Mesenchymal stem cell (in vitro differentiated cells and primary cell): ENCODE measurements around the gene BARHL2.

ENCODE experiments used
- DNase-seq: peaks from one replicate; pipeline ENCODE4 v3.0.0-alpha.2; 2013
- H2AFZ ChIP-seq: one replicate; pipeline ENCODE4 v1.6.1; 2013; ENCODE audit warnings: low read depth, mild to moderate bottlenecking, control low read depth, inconsistent platforms, low read length, moderate library complexity
- H2AK5ac ChIP-seq: 2 replicates; pipeline ENCODE4 v1.6.1; 2013; ENCODE audit warnings: low read length, moderate library complexity, mild to moderate bottlenecking, inconsistent platforms; ENCODE audit not compliant: severe bottlenecking
- H2BK120ac ChIP-seq: one replicate; pipeline ENCODE4 v1.6.1; 2013; ENCODE audit warnings: low read depth, mild to moderate bottlenecking, inconsistent platforms, low read length, moderate library complexity
- H2BK12ac ChIP-seq, 2 experiments: one replicate each; pipeline ENCODE4 v1.6.1; 2013; ENCODE audit warnings: inconsistent platforms in 2 of 2, low read length in 2 of 2, mild to moderate bottlenecking in 2 of 2, moderate library complexity in 2 of 2, control low read depth in 1 of 2
- H2BK15ac ChIP-seq: one replicate; pipeline ENCODE4 v1.6.1; 2013; ENCODE audit warnings: mild to moderate bottlenecking, low read depth, inconsistent platforms; ENCODE audit not compliant: poor library complexity, severe bottlenecking
- H2BK5ac ChIP-seq: 2 replicates; pipeline ENCODE4 v1.6.1; 2013; ENCODE audit warnings: low read depth, mild to moderate bottlenecking, low read length, control low read depth, inconsistent platforms; ENCODE audit not compliant: poor library complexity, severe bottlenecking
- H3K14ac ChIP-seq, 2 experiments: one replicate each; pipeline ENCODE4 v1.6.1; 2013; ENCODE audit warnings: inconsistent platforms in 2 of 2, low read length in 2 of 2, control low read depth in 1 of 2, mild to moderate bottlenecking in 1 of 2, moderate library complexity in 1 of 2
- H3K18ac ChIP-seq, 2 experiments: one replicate each; pipeline ENCODE4 v1.6.1; 2013; ENCODE audit warnings: inconsistent platforms in 2 of 2, low read length in 2 of 2, control low read depth in 1 of 2, low read depth in 1 of 2, mild to moderate bottlenecking in 1 of 2
- H3K23ac ChIP-seq, 2 experiments: one replicate each; pipeline ENCODE4 v1.6.1; 2013; ENCODE audit warnings: inconsistent platforms in 2 of 2, low read length in 2 of 2, mild to moderate bottlenecking in 2 of 2, moderate library complexity in 2 of 2, control low read depth in 1 of 2
- H3K27ac ChIP-seq: 2 replicates; pipeline ENCODE4 v1.5.1; 2013; ENCODE audit warnings: mild to moderate bottlenecking, moderate library complexity, low read length, control low read depth, inconsistent platforms; ENCODE audit not compliant: poor library complexity, severe bottlenecking
- H3K27me3 ChIP-seq, 2 experiments: 2 replicates each; pipeline versions ENCODE4 v1.6.1 to v1.7.0; 2013; ENCODE audit warnings: low read length in 2 of 2, mild to moderate bottlenecking in 2 of 2, moderate library complexity in 2 of 2, control low read depth in 1 of 2, inconsistent platforms in 1 of 2; ENCODE audit not compliant: control insufficient read depth in 1 of 2, insufficient read depth in 1 of 2
- H3K36me3 ChIP-seq, 2 experiments: 2 replicates each; pipeline versions ENCODE4 v1.6.1 to v1.7.0; 2013; ENCODE audit warnings: low read length in 2 of 2, control low read depth in 1 of 2, inconsistent platforms in 1 of 2, low read depth in 1 of 2, mild to moderate bottlenecking in 1 of 2; ENCODE audit not compliant: insufficient read depth in 2 of 2, control insufficient read depth in 1 of 2
- H3K4ac ChIP-seq, 2 experiments: one replicate each; pipeline ENCODE4 v1.6.1; 2013; ENCODE audit warnings: inconsistent platforms in 2 of 2, low read length in 2 of 2, mild to moderate bottlenecking in 2 of 2, moderate library complexity in 2 of 2, control low read depth in 1 of 2, low read depth in 1 of 2
- H3K4me1 ChIP-seq: 2 replicates; pipeline ENCODE4 v1.6.1; 2013; ENCODE audit warnings: low read depth, low read length, control low read depth; ENCODE audit not compliant: control insufficient read depth, insufficient read depth
- H3K4me2 ChIP-seq: 2 replicates; pipeline ENCODE4 v1.6.1; 2013; ENCODE audit warnings: low read length, mild to moderate bottlenecking, inconsistent platforms; ENCODE audit not compliant: poor library complexity, severe bottlenecking
- H3K4me3 ChIP-seq, 2 experiments: 2 replicates each; pipeline versions ENCODE4 v1.5.1 to v1.7.0; 2013; ENCODE audit warnings: low read length in 2 of 2, mild to moderate bottlenecking in 2 of 2, control low read depth in 1 of 2, low read depth in 1 of 2; ENCODE audit not compliant: insufficient read depth in 1 of 2
- H3K79me1 ChIP-seq: replicated peaks from 2 replicates; pipeline ENCODE4 v1.6.1; 2013; ENCODE audit warnings: mild to moderate bottlenecking, control low read depth, low read length, inconsistent platforms; ENCODE audit not compliant: poor library complexity, severe bottlenecking
- H3K9ac ChIP-seq: 2 replicates; pipeline ENCODE4 v1.7.0; 2013; ENCODE audit warnings: mild to moderate bottlenecking, low read length, moderate library complexity
- H3K9me3 ChIP-seq: 2 replicates; pipeline ENCODE4 v1.7.0; 2013; ENCODE audit warnings: mild to moderate bottlenecking, low read length; ENCODE audit not compliant: control insufficient read depth
- H4K8ac ChIP-seq: one replicate; pipeline ENCODE4 v1.6.1; 2013; ENCODE audit warnings: inconsistent platforms, mild to moderate bottlenecking, low read length, moderate library complexity
- H4K91ac ChIP-seq: one replicate; pipeline ENCODE4 v1.6.1; 2013; ENCODE audit warnings: mild to moderate bottlenecking, low read length, inconsistent platforms
- WGBS: methylation state at CpG from one replicate; pipeline ENCODE4 v1.1.7; 2013; ENCODE audit warnings: mixed read lengths; 5-methylcytosine and 5-hydroxymethylcytosine counted together

Gene BARHL2

DNA sequence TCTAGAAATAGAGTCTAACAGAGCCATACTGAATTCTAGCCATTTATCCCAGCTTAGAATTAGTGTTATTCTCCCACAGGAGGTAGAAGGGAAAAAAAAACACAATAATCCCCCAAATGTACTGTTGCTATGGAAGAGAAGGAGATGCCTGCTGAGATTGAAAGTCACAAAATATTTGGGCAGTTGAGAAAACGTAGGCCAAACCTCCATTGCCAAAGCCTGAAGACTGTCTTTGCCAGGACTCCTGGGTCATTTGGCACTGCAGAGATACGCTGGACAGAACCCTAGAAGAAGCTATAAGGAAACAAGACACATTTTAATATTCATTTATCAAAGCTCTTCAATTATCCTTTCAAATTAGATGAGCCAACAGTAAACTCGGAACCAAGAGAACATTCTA lies 22.3 kb downstream of the BARHL2 start:
- Histone ChIP-seq H2BK120ac (no peak overlapping the region), H3K79me1 (no peaks in the 10 kb centered on the region), H4K91ac (no peak overlapping the region), H2AFZ (no peak overlapping the region), H2BK15ac (no peak overlapping the region), H3K27ac (no peak overlapping the region), H3K4me1 (no peaks in the 10 kb centered on the region), H3K9me3 (no peaks in the 10 kb centered on the region), H2BK5ac (no peak overlapping the region), H2AK5ac (no peak overlapping the region), H4K8ac (no peak overlapping the region), H3K9ac (no peak overlapping the region), H3K4me3 (no peak overlapping the region), H3K27me3 (no peaks in the 10 kb centered on the region), H3K4me2 (no peak overlapping the region), H3K4ac (no peak overlapping the region), H3K23ac (no peak overlapping the region), H2BK12ac (no peak overlapping the region), H3K18ac (no peak overlapping the region), H3K36me3 (no peaks in the 10 kb centered on the region), H3K14ac (no peak overlapping the region)
- WGBS, result 36% methylated on average over 2 of the region's 3 CpGs
- DNase-seq, result no peak

DNA sequence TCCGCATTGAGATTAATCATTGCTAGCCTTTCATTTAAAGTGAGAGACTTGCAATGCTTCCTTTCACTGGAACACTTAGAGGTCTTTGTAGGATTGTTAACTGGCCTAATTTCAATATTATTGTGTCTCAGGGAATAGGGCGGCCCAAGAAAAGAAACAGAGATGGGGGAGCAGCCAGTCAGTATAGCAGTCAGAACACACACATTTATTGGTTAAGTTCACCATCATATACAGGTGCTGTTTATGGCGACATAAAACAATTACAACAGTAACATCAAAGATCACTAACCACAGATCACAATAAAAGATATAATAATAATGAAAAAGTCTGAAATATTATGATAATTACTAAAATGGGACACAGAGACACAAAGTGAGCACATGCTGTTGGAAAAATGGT lies 29.4 kb downstream of the BARHL2 start:
- Histone ChIP-seq H3K36me3 (no peaks in the 10 kb centered on the region), H3K14ac (no peak overlapping the region), H2BK12ac (no peak overlapping the region), H3K18ac (no peak overlapping the region), H2BK15ac (no peak overlapping the region), H3K4ac (no peak overlapping the region), H3K23ac (no peak overlapping the region), H3K4me3 (no peak overlapping the region), H4K91ac (no peak overlapping the region), H2AK5ac (no peak overlapping the region), H3K4me1 (no peaks in the 10 kb centered on the region), H3K4me2 (no peak overlapping the region), H3K9ac (no peak overlapping the region), H2AFZ (no peak overlapping the region), H3K27me3 (no peaks in the 10 kb centered on the region), H4K8ac (no peak overlapping the region), H2BK5ac (no peak overlapping the region), H3K9me3 (no peaks in the 10 kb centered on the region), H3K27ac (no peak overlapping the region), H3K79me1 (no peaks in the 10 kb centered on the region), H2BK120ac (no peak overlapping the region)
- 100% methylated on average over 2 of the region's 3 CpGs for WGBS
- DNase-seq, result no peak

DNA sequence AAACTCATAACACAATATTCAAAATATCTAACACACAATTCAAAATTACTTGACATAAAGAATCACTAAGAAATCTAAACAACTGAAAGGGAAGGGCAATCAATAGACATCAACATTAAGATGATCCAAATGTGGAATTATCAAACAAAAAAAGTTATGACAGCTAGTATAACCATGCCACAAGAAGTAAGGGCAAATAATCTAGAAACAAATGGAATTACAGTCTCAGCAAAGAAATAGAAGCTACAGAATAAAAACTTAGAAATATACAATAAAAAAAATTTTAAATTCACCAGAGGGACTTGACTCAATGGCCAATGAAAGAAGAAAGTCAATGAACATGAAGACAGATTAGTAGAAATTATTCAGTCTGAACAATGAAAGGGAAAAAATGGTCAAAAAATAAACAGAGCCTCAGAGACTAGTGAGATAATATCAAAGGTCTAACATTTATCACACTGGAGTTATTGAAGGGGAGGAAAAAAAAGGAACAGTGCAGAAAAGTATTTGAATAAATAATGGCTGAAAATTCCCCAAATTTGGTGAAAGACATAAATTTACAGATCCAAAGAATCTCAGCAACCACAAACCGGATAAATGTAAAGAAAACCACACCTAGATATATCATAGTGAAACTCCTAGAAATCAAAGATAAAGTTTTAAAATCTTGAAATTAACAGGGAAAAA lies 41.8 kb downstream of the BARHL2 start:
- no peak overlapping the region for H2BK5ac ChIP-seq
- no peaks in the 10 kb centered on the region for H3K36me3 ChIP-seq
- no peak overlapping the region for H3K14ac ChIP-seq
- H2BK12ac ChIP-seq, result no peak overlapping the region
- no peak overlapping the region for H2AFZ ChIP-seq
- no peak overlapping the region for H3K4me3 ChIP-seq
- no peak overlapping the region for H3K27ac ChIP-seq
- no peak overlapping the region for H2BK15ac ChIP-seq
- peaks cover 27% of the 10 kb centered on the region for H3K9me3 ChIP-seq
- H3K4me1 ChIP-seq, result no peaks in the 10 kb centered on the region
- no peak overlapping the region for H3K4ac ChIP-seq
- DNase-seq, result no peak
- no peak overlapping the region for H3K9ac ChIP-seq
- H3K18ac ChIP-seq, result no peak overlapping the region
- no peak overlapping the region for H3K23ac ChIP-seq
- WGBS, result no CpG with 5 or more reads among the region's 1 CpG
- H2BK120ac ChIP-seq, result no peak overlapping the region
- H3K27me3 ChIP-seq, result no peaks in the 10 kb centered on the region
- no peak overlapping the region for H4K91ac ChIP-seq
- H3K4me2 ChIP-seq, result no peak overlapping the region
- no peaks in the 10 kb centered on the region for H3K79me1 ChIP-seq
- no peak overlapping the region for H2AK5ac ChIP-seq
- no peak overlapping the region for H4K8ac ChIP-seq

DNA sequence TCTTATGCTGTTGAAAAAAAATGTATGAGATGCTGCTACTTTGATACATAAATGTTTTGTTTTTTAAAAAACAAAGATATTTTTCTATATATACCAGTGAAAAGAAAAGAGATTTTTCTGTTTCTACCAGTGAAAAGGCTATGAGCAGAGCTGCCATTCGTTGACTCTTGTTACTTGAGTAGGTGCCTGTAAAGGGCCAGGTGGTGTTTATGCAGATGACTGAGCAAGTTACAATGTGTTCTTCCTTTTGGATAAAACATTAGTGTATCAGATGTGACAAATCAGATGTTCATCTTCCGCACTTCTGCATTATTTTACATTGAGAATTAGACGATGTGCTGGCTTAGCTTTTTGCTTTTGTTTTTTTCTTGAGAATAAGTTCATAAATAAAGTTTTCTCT lies 45.4 kb downstream of the BARHL2 start:
- no peak overlapping the region for H3K18ac ChIP-seq
- no peak overlapping the region for H3K23ac ChIP-seq
- peaks cover 0 to 3% of the 10 kb centered on the region in 2 experiments for H3K27me3 ChIP-seq
- no peak overlapping the region for H2BK5ac ChIP-seq
- no peak overlapping the region for H3K4me3 ChIP-seq
- 83% methylated on average over 1 of the region's 3 CpGs for WGBS
- H3K4me1 ChIP-seq, result no peaks in the 10 kb centered on the region
- H2AFZ ChIP-seq, result no peak overlapping the region
- H2BK12ac ChIP-seq, result no peak overlapping the region
- no peak overlapping the region for H4K91ac ChIP-seq
- H3K27ac ChIP-seq, result no peak overlapping the region
- no peak overlapping the region for H3K9ac ChIP-seq
- no peak for DNase-seq
- H3K9me3 ChIP-seq, result peaks cover 27% of the 10 kb centered on the region
- H2BK120ac ChIP-seq, result no peak overlapping the region
- no peaks in the 10 kb centered on the region for H3K36me3 ChIP-seq
- no peak overlapping the region for H3K4me2 ChIP-seq
- H2BK15ac ChIP-seq, result no peak overlapping the region
- no peak overlapping the region for H3K4ac ChIP-seq
- no peak overlapping the region for H2AK5ac ChIP-seq
- H3K79me1 ChIP-seq, result no peaks in the 10 kb centered on the region
- H3K14ac ChIP-seq, result no peak overlapping the region
- no peak overlapping the region for H4K8ac ChIP-seq
